ENCODE data around the gene ZNF497. TPM values are rescaled to one million over a fixed set of nuclear protein-coding genes. Genes with fewer than 3 reads are reported as not detected.

The ZNF497 gene
- total RNA-seq, 1 experiment from 2014 or later = 1.7 TPM

DNA sequence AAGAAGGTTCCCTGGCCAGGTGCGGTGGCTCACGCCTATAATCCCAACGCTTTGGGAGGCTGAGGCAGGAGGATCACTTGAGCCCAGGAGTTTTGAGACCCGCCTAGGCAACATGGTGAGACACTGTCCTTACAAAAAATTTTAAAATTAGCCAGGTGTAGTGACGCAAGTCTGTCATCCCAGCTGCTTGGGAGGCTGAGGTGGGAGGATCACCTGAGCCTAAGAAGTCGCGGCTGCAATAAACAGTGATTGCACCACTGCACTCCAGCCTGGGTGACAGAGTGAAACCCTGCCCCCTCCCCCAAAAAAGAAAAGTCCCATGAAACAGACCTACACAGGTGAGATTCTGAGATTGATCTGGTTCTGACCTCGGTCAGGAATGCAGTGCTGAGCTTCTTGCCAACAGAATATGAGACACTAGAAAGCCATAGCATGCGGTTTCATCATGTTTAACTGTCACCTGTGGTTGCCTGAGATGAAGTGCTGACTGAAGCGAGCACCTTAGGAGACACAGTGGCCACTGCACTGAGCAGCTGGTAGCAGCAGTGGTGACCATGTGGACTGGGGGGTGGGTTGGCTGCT, 7.2 kb downstream of the ZNF497 start:
- H3K36me3 Mint-ChIP-seq = no peaks in the 10 kb centered on the region
- ATAC-seq = no peak
- H3K27ac Mint-ChIP-seq = no peak overlapping the region
- ChIA-PET POLR2A (no interaction called here), CTCF (interaction anchor here (1.0 to 1.2 kb wide), 2 partner anchors 10 to 25 kb away, joined by 3 to 4 read pairs; no protein-coding TSS in a partner anchor)
- H3K27me3 Mint-ChIP-seq (ENCODE audit: low read depth) = peaks cover 12% of the 10 kb centered on the region
- no peak overlapping the region for H3K4me3 Mint-ChIP-seq
- peaks cover 4% of the 10 kb centered on the region; the same call in 1 of the 2 replicates for H3K4me1 Mint-ChIP-seq
- H3K9me3 Mint-ChIP-seq = no peaks in the 10 kb centered on the region
- DNase-seq (ENCODE audit: low spot score) = no peak
- no peak for TF ChIP-seq IRF2 (CRISPR knock-in tag; IDR thresholded peaks at IDR 0.05; ENCODE audit: borderline replicate concordance, low read depth)
- TF ChIP-seq, protein P1, sequence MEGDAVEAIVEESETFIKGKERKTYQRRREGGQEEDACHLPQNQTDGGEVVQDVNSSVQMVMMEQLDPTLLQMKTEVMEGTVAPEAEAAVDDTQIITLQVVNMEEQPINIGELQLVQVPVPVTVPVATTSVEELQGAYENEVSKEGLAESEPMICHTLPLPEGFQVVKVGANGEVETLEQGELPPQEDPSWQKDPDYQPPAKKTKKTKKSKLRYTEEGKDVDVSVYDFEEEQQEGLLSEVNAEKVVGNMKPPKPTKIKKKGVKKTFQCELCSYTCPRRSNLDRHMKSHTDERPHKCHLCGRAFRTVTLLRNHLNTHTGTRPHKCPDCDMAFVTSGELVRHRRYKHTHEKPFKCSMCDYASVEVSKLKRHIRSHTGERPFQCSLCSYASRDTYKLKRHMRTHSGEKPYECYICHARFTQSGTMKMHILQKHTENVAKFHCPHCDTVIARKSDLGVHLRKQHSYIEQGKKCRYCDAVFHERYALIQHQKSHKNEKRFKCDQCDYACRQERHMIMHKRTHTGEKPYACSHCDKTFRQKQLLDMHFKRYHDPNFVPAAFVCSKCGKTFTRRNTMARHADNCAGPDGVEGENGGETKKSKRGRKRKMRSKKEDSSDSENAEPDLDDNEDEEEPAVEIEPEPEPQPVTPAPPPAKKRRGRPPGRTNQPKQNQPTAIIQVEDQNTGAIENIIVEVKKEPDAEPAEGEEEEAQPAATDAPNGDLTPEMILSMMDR (IDR thresholded peaks at IDR 0.05) = no peak
- TF ChIP-seq, protein P2, sequence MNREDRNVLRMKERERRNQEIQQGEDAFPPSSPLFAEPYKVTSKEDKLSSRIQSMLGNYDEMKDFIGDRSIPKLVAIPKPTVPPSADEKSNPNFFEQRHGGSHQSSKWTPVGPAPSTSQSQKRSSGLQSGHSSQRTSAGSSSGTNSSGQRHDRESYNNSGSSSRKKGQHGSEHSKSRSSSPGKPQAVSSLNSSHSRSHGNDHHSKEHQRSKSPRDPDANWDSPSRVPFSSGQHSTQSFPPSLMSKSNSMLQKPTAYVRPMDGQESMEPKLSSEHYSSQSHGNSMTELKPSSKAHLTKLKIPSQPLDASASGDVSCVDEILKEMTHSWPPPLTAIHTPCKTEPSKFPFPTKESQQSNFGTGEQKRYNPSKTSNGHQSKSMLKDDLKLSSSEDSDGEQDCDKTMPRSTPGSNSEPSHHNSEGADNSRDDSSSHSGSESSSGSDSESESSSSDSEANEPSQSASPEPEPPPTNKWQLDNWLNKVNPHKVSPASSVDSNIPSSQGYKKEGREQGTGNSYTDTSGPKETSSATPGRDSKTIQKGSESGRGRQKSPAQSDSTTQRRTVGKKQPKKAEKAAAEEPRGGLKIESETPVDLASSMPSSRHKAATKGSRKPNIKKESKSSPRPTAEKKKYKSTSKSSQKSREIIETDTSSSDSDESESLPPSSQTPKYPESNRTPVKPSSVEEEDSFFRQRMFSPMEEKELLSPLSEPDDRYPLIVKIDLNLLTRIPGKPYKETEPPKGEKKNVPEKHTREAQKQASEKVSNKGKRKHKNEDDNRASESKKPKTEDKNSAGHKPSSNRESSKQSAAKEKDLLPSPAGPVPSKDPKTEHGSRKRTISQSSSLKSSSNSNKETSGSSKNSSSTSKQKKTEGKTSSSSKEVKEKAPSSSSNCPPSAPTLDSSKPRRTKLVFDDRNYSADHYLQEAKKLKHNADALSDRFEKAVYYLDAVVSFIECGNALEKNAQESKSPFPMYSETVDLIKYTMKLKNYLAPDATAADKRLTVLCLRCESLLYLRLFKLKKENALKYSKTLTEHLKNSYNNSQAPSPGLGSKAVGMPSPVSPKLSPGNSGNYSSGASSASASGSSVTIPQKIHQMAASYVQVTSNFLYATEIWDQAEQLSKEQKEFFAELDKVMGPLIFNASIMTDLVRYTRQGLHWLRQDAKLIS (CRISPR knock-in tag; IDR thresholded peaks at IDR 0.05; ENCODE audit: borderline replicate concordance) = no peak
- no peak for TF ChIP-seq ZNF416 (CRISPR knock-in tag; IDR thresholded peaks at IDR 0.05)
- TF ChIP-seq, protein P3, sequence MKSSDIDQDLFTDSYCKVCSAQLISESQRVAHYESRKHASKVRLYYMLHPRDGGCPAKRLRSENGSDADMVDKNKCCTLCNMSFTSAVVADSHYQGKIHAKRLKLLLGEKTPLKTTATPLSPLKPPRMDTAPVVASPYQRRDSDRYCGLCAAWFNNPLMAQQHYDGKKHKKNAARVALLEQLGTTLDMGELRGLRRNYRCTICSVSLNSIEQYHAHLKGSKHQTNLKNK (CRISPR knock-in tag; IDR thresholded peaks at IDR 0.05) = no peak
- TF ChIP-seq, protein P4, sequence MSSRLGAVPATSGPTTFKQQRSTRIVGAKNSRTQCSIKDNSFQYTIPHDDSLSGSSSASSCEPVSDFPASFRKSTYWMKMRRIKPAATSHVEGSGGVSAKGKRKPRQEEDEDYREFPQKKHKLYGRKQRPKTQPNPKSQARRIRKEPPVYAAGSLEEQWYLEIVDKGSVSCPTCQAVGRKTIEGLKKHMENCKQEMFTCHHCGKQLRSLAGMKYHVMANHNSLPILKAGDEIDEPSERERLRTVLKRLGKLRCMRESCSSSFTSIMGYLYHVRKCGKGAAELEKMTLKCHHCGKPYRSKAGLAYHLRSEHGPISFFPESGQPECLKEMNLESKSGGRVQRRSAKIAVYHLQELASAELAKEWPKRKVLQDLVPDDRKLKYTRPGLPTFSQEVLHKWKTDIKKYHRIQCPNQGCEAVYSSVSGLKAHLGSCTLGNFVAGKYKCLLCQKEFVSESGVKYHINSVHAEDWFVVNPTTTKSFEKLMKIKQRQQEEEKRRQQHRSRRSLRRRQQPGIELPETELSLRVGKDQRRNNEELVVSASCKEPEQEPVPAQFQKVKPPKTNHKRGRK (CRISPR knock-in tag; IDR thresholded peaks at IDR 0.05; ENCODE audit: borderline replicate concordance) = no peak
- no peak for TF ChIP-seq ZNF263 (CRISPR knock-in tag; IDR thresholded peaks at IDR 0.05; ENCODE audit: low read depth)
- TF ChIP-seq, protein P5, sequence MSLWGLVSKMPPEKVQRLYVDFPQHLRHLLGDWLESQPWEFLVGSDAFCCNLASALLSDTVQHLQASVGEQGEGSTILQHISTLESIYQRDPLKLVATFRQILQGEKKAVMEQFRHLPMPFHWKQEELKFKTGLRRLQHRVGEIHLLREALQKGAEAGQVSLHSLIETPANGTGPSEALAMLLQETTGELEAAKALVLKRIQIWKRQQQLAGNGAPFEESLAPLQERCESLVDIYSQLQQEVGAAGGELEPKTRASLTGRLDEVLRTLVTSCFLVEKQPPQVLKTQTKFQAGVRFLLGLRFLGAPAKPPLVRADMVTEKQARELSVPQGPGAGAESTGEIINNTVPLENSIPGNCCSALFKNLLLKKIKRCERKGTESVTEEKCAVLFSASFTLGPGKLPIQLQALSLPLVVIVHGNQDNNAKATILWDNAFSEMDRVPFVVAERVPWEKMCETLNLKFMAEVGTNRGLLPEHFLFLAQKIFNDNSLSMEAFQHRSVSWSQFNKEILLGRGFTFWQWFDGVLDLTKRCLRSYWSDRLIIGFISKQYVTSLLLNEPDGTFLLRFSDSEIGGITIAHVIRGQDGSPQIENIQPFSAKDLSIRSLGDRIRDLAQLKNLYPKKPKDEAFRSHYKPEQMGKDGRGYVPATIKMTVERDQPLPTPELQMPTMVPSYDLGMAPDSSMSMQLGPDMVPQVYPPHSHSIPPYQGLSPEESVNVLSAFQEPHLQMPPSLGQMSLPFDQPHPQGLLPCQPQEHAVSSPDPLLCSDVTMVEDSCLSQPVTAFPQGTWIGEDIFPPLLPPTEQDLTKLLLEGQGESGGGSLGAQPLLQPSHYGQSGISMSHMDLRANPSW (CRISPR knock-in tag; conservative IDR thresholded peaks at IDR 0.05; ENCODE audit: low read depth) = no peak

DNA sequence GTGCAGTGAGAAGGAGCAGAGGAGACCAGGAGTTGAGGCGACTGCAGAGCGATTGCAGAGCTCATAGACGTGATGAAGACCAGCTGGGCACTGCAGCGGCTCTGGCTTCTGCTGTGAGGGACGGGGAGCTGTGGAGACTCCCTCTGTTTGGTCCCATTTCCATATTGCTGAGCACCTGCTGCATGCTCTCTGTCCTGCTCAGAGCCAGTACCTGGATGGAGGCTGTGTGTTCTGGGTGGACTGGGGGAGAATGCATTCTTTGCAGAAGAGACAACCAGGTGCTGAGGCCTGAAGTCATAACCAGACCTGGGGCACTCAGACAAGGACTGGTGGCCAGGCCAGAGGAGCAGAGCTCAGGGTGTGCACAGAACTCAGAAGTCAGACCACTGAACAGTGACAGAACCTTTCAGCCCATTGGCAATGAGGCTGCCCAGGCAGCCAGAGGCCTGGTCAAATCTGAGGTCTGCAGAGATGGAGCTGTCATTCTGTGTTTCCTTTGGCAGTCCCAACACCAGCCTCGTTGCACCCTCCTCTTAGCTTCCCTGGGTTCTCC, 8.0 kb downstream of the ZNF497 start:
- Mint-ChIP-seq H3K36me3 (no peaks in the 10 kb centered on the region), H3K9me3 (no peaks in the 10 kb centered on the region), H3K27me3 (ENCODE audit: low read depth) (peaks cover 14% of the 10 kb centered on the region), H3K4me1 (peaks cover 4% of the 10 kb centered on the region; the same call in 1 of the 2 replicates), H3K27ac (no peak overlapping the region), H3K4me3 (no peak overlapping the region)
- DNase-seq (ENCODE audit: low spot score) (no peak), ATAC-seq (no peak)
- ChIA-PET CTCF (interaction anchor here (1.2 to 2.5 kb wide), 2 partner anchors 10 to 15 kb away, joined by 3 to 11 read pairs; no protein-coding TSS in a partner anchor), POLR2A (no interaction called here)
- TF ChIP-seq TCF7 (CRISPR knock-in tag; IDR thresholded peaks at IDR 0.05; ENCODE audit: low read depth) (no peak), SOX15 (CRISPR knock-in tag; IDR thresholded peaks at IDR 0.05) (no peak), ZBTB21 (CRISPR knock-in tag; IDR thresholded peaks at IDR 0.05; ENCODE audit: borderline replicate concordance) (no peak), CBFB (CRISPR knock-in tag; IDR thresholded peaks at IDR 0.05; ENCODE audit: low read depth) (no peak), GTF2I (CRISPR knock-in tag; conservative IDR thresholded peaks at IDR 0.05) (no peak)
- TF ChIP-seq, protein P6, sequence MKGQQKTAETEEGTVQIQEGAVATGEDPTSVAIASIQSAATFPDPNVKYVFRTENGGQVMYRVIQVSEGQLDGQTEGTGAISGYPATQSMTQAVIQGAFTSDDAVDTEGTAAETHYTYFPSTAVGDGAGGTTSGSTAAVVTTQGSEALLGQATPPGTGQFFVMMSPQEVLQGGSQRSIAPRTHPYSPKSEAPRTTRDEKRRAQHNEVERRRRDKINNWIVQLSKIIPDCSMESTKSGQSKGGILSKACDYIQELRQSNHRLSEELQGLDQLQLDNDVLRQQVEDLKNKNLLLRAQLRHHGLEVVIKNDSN (CRISPR knock-in tag; IDR thresholded peaks at IDR 0.05) = no peak
- TF ChIP-seq, protein P7, sequence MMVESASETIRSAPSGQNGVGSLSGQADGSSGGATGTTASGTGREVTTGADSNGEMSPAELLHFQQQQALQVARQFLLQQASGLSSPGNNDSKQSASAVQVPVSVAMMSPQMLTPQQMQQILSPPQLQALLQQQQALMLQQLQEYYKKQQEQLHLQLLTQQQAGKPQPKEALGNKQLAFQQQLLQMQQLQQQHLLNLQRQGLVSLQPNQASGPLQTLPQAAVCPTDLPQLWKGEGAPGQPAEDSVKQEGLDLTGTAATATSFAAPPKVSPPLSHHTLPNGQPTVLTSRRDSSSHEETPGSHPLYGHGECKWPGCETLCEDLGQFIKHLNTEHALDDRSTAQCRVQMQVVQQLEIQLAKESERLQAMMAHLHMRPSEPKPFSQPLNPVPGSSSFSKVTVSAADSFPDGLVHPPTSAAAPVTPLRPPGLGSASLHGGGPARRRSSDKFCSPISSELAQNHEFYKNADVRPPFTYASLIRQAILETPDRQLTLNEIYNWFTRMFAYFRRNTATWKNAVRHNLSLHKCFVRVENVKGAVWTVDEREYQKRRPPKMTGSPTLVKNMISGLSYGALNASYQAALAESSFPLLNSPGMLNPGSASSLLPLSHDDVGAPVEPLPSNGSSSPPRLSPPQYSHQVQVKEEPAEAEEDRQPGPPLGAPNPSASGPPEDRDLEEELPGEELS (CRISPR knock-in tag; IDR thresholded peaks at IDR 0.05) = no peak
